IPS-11a (cell line): ENCODE measurements around the gene LGR6.
"Not testable (repeated sequence)": the region's sequence is repeated elsewhere in the genome, so short reads cannot be mapped to it uniquely, and the experiment has no call there.

Experiments
- H3K4me3 ChIP-seq: one replicate; pipeline ENCODE4 v1.5.1; 2013; ENCODE audit warnings: low read depth, low read length, control low read depth

Gene LGR6

DNA sequence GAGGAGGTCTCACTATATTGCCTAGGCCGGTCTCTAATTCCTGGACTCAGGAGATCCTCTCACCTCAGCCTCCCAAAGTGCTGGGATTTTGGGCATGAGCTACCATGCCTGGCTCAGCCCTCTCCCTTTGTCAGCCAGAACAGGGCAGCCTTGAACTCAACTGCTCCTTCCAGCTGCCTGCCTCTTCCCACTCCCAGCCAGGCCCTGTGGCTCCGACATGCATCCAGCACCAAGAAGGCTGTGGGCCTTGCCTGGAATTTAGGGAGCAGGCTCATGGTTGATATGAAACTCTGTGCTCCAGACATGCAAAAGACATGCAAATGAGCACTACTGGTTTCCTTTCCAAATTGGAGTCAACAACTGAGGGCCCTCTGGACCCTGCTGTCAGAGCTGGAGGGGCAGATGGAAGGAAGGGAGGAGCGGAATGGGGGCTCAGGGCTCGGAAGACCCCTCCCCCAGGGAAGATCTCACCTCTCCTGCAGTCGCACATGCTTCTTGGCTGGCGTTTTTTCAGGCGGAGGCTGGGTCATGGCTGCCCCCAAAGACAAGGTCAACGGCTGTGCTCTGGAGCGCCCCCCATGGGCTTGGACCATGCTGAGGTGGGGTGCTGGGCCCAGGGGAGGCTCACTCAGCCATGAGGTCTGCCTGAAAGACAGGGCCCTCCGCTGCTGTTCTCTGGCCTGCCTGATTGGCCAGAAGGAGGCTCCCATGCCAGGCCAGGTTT, 34.6 kb upstream of the LGR6 start:
- H3K4me3 ChIP-seq: no peak overlapping the region

DNA sequence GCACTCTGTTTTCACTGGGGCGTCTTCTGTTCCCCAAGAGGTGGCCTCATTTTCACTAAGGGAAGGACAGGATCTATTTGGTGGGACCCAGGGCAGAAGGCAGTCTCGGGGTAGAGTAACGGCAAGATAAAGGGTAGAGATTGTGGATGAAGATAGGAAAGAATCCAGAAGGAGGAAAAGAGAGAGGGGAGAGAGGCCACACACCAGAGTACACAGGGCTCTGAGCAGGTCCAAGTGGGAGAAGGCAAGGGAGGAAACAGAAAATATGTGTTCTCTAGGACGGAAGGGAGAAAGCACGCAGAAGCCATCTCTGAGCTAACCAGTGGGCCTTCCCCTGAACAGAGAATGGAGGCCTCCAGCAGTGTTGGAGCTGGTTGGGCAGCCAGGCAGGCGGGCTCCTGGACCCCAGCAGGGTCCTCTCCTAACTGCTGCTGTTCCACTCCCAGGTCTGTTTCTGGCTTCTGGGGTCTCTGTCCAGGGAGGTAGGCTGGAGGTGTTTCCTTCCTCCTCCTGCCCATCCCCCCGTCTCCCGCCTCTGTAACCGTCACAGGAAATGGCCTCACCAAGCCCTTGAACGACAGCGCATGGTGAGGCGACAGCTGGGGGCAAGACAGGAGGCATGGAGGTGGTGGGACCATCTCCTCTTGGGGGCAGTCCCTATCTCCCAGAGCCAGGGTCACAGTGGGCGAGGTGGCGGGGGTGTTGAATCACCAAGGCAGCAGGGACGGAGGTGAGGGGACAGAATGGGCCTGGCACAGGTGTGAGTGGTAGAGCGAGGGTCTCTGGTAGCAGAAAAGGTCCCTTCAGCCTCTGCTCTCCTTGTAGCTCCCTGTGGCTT, 33.8 kb upstream of the LGR6 start:
- no peak overlapping the region for H3K4me3 ChIP-seq

DNA sequence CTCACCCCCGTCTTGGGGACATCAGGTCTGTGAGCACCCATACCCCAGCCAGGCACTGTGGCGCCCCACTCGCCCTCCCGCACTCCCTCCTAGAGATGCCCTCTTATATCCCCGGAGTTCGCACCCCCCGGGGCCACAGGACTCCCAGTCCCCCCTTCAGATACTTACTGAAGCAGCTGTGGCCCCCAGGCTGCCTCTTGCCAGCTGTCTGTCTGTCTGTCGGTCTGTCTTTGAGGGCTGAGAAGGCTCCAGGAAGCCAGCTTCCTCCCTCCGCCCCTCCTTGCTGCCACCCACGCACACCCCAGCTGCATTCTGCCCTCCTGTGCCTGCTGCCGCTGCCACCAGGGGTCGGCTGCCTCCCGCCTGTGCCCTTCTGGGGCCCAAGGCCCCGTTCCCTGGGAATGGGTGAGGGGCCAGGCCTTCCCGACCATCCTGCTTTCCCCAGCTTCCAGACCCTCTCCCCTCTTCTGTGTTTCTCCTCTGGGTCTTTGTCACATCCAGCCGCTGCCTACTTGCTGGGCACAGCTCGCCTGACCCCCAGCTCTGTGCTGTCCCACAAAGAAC, 33.1 kb upstream of the LGR6 start, which contains the start of gene PTPN7:
TSS of gene PTPN7 (minus strand) at position 226 of the 564 bp plus-strand sequence. CDS start 1,200 bp downstream, outside the sequence.
- H3K4me3 ChIP-seq: no peak within 1 kb of the TSS

DNA sequence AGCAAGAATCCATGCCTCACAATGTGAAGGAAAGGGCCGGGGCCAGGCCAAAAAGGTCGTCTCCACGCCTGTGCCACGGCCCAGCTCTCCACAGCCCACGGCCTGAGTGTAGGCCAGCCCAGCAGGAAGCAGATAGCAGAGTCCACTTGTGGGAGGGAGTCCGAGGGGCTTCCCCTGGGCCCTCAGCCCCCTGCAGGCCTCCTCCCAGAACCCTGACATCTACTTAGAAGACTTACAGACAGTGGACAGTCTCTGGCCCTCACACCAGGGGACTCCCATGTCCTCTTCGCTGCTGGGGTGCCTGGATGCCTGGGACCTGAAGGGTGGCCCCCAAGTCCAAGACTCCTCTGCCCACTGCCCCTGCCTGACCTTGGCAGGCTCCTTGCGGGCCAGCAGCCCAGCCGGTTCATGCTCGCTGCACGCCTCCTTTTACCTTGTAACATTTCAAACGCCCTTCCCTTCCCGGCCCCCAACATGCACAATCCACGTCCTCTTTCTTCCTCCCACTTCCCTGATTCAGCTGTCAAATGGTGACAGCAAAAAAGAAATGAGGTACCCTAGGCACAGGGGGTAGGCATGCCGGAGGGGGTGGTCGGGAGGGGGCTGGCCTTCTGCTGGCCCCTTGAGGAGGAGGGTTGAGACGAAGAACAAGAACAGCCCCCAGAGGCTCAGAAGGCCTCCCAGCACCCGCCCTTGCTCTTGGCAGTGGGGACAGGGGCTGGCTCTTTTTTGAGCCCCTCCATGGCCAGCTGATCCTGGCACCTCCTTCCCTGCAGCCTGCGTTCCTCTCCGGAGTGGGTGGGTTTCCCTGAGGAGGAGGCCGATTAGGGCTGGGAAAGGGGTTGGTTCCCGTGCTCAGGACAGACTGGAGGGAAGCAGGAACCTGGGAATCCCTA, 32.2 kb upstream of the LGR6 start:
- no peak overlapping the region for H3K4me3 ChIP-seq

DNA sequence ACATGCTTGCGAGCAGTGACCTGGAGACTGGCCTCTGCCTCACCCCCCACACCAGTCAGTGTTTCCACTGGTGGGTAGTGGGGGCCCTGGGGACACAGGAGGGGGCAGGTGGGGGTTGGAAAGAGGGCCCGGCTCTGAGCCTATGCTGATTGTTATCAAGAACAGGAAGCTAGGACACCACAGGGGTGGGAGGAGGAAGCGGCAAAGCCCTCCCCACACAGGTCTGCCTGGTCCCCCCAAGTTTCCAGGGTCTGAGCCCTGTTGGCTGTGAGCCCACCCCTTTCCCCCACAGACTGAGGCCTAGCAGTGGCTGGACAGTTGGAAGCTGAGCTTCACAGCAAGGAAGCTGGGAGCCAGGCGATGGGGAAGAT, 31.6 kb upstream of the LGR6 start:
- no peak overlapping the region for H3K4me3 ChIP-seq

DNA sequence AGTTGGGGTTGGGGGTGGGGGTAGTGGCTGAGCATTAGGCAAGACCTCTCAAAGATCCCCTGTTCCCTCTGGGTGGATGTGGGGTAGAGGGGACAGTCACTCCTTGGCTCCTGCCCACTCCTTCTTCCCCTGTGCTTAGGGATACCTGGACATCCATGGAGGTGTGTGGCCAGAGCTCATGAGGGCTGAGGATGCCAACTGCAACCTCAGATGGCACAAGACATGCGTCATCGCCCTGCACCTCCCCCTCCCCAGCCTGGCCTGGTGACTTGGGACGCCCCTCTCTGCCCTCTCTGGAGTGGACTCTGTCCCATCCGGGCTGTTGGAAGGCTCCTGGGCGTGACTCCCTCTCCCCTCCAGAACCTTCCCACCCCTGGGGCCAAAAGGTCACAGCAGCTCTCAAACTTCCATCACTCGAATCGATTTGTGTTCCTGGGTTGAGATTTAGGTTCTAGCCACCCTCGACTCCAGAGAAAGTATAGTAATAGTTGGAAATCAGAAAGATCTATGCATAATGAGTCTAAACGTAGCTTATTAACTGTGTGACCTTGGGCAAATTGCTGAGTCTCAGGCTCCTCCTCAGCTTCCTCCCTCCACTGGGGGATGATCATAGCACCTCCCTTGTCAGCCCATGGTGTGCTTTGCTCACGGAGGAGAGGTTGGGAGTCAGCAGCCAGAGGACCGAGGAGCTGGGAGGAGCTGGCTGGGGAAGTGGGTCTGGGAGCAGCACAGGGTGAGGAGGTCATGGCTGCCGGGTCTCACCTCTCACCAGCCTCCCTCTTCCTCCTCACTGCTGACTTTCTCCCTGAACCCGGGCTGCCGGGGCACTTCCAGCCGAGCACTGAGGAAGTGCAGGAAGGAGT, 30.9 kb upstream of the LGR6 start:
- H3K4me3 ChIP-seq: no peak overlapping the region

DNA sequence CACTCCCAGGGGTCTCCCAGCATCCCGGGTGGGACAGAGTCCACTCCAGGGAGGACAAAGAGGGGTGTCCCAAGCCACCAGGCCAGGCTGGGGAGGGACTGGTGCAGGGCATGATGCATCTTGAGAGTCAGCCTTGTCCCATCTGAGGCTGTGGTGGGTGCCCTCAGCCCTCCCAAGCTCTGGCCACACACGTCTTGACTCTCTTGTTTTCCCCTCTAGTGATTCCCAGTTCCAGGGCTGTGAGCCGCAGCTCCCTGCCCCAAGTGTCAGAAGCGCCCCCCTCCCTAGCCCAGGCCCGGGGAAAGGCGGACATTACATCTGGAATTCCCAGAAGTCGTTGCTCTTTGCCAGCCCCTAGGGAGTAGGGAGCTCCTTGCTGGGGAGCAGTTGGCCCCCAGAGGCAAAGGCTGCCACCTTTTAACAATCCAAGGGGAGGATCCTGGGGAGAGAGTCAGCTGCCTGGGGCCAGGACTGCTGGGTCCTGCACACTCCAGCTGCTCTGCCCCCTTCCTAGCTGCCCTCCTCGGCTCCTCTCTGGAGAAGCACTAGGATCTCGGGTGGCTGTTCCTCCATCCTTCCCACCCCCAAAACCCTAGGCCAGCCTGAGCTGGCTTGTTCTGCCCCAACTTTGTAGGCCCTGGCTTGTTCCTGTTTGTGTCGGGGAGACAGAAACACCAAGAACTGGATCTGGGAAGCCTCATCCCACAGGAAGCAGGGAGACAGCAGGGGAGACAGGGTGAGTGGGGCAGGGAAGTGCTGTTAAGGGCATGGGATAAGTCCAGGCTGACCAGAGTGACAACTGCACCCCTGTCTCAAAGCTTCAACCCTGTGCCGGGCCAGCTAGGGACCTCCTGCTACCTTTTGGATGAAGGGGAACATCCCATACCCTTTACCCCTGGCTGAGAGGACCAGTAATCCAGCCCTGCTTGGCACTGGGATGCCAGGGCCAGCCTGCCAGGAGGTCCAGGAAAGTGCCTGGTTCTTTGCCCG, 30.0 kb upstream of the LGR6 start:
- no peak overlapping the region for H3K4me3 ChIP-seq

DNA sequence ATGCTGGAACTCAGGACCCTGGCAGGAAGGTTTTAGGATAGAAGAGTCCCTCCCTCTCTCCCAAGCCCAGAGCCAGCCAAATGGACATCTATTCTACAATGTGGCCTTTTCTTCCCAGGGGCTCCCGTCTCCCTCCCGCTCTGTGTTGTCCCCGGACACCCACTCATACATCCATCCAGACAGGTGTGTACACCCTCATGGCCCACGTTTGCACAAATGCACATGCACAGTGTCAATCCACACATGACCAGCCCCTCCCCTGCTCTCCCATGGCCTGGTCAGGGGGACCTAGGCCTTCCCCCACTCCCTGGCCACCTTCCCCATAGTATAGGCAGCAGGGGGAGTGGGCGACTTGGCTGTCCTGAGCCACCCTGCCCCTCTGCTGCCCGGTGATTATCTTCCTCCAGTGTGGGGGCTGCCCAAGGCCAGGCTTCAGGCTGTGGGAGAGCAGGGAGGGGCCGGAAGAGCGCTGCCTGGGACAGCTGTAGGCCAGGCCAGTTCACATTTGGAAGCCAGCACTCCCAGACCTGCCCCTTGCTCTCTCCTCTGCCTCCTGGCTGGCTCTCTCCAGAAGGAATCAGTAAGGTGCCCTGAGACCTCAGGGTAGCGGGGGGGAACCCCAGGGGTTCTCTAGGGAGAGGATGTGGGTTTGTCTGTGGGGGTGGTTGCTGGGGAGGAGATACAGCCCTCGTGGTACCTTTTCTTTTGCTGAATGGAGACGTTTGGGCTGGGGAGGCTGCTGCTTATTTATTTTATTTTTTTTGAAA, 29.1 kb upstream of the LGR6 start:
- no peak overlapping the region for H3K4me3 ChIP-seq

DNA sequence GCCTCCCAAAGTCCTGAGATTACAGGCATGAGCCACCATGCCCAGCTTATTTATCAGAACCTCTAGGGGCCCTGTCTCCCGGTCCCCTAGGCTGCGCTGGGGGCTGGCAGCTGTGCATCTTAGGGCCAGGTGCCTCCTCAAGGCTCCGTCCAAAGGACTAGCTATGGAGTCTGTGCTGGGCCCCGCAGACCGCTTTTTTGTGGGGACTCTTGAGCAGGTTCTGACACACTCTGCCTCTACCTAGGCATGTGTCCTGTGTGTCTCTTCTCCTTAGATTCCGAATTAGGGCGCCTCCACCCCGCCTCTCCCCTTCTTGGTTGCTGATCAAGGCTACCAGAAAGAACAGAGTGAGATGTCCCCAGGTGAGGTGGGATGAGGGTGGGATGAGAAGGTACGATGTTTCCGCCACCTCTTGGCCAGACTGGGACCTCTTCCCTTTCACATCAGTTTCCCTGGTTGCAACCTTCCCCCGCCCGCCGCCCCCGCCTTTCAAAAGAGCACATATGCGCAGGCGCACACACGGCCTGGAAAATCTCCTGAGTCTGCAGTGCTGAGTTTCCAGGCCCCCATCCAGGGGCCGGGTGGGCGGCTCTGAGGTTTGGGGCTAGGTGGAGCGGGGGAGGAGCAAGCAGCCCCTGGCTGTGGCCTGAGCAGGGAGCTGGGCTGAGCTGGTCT, 28.2 kb upstream of the LGR6 start:
- H3K4me3 ChIP-seq: no peak overlapping the region

DNA sequence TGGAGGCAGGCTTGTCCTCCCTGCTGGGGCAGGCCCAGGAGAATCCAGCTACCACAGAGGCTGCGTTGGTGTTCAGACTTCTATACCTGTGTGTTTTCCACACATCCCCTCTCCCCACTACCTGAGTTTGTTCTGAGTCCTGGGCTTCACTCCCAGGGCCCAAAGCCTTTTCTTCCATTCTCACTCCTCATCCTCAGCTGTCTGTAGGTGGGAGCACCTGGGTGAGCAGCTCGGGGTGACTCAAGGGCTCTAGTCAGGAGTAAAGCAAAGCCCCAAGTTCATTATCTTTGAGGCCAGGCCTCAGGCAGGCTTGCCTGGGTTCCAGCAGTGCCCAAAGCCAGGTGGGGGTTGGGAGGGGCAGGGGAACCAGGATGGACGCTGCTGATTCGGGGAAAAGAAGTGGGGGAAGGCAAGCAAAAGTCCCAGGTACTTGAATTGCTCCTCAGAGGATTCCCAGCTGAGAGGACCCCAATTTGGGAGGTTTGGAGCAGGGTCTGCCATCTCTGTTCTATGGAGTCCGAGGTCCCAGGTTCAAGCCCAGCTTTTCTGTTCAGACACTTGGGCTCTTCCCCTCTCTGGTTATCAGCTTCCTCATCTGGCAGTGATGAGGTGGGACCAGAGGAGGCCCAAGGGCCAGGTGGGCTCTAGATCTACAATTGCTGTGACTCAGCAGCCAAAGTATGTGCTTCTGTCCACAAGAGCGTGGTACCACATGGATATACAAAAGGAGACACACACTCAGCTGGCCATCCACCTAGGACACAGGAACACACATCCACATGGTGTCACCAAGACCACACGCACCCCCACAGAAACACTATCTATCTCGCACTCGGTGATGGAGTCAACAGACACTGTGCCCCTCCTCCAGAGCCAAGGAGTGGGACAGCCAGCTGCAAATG, 27.4 kb upstream of the LGR6 start:
- no peak overlapping the region for H3K4me3 ChIP-seq

DNA sequence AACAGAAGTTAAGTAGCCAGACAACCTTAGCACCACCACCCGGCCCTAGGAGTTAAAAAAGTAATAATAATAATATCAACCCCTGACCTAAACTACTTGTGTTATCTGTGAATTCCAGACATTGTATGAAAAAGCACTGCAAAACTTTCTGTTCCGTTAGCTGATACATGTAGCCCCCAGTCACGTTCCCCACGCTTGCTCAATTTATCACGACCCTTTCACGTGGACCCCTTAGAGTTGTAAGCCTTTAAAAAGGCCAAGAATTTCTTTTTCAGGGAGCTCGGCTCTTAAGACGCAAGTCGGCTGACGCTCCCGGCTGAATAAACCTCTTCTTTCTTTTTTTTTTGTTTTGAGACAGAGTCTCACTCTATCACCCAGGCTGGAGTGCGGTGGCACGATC, 26.5 kb upstream of the LGR6 start:
- H3K4me3 ChIP-seq: not testable (repeated sequence)

DNA sequence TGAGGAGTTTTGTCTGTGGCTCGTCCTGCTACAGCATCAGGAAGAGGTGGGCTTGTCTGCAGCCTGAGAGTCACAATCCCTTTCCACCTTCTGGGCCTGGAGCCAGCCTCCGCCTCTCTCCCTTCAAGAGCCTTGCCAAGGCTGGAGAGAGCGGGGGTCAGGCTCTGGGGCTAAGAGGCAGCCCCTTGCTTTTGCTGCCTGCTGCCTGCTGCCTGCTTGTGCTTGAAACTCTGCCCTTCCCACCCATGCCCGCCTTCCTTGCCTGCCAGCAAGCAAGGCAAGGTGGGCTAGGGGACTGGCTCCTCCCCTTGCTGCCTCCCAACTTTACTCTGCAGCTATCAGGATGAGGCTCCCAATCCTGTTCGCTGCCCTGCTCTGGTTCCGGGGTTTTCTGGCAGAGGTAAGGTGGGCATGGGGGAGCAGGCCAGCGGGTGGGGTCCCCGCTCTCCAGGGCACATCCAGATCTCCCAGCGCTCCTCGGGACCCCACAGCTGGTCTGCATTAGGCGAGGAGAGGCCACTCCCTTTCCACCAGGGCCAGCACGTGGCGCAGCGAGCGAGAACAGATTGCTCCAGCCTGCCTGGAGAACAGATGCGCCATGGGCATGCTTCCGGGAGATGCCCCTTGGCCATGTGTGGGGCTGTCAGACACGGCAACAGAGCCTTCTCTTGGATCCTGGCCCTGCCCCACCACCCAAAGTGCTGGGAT, 25.7 kb upstream of the LGR6 start:
- no peak overlapping the region for H3K4me3 ChIP-seq

DNA sequence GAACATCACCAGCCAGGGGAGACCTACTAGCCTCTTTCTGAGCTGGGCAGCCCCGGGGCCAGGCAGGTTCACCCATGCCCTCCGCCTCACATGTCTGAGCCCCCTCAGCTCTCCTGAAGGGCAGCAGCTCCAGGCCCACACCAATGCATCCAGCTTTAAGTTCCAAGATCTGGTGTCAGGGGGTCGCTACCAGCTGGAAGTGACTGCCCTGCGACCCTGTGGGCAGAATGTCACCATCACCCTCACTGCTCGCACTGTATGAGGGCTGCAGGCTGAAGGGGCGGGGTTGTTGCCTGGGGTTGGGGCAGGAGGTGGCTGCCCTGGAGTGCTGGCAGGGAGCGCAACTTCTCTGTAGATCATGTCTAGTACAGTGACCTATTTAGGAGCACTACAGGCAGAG, 24.7 kb upstream of the LGR6 start:
- no peak overlapping the region for H3K4me3 ChIP-seq

DNA sequence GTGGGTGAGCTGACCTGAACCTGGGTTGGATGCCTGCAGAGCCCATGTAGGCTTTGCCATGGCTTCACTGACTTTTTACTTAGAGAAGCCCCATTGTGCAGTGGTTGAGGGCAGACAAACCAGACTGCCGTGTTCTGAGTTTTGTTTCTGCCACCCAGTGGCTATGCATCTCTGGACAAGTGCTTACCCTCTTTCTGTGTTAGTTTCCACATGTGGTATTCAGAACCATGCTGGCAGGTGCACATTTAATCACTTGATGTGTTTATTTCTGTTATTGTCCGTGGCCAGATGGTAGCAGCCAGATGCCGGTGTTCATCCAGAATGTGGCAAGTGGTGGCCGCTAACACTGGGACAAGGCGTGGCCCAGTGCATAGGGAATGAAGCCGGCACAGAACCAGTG, 22.9 kb upstream of the LGR6 start:
- no peak overlapping the region for H3K4me3 ChIP-seq

DNA sequence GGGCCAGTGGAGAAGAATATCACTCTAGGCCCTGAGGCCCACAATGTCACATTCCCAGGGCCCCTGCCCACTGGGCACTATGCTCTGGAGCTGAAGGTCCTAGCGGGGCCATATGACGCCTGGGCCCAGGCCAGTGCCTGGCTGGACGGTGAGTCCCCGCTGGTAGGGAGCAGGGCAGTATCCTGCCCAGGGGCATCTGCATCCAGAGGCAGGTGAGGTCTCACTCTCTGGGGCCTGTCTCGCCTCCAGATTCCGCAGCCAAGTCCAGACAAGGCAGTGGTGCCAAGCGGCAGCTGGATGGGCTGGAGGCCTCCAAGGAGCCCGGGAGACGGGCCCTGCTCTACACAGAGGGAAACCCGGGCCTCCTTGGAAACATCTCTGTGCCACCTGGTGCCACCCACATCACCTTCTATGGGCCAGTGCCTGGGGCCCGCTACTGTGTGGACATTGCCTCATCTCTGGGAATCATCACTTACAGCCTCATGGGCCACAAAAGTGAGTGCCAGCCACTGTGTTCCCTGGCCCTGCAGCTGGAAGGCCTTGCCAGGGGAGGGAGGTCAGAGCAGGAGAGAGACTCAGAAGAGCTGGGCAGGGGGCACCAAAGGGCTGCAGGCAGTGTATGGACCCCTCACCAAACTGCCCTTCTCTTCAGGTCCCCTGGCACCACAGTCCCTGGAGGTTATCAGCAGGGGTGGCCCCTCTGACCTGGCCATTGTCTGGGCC, 22.1 kb upstream of the LGR6 start:
- H3K4me3 ChIP-seq: no peak overlapping the region
